K562 (cell line): ENCODE data around the gene DNAJB7. TPM values are rescaled to one million over a fixed set of nuclear protein-coding genes. Genes with fewer than 3 reads are reported as not detected.

Experiments
- NEUROD1 ChIP-seq: fragments of 150-350 bp; IDR thresholded peaks from 2 replicates; pipeline ENCODE4 v1.6.1; 2014; ENCODE audit warnings: borderline replicate concordance, low read length, low read depth; ENCODE audit not compliant: partially characterized antibody
- ZNF407 ChIP-seq: fragments of 450-650 bp; IDR thresholded peaks from 2 replicates; pipeline ENCODE4 v1.6.1; 2016; ENCODE audit warnings: low read depth
- ZNF778 ChIP-seq: fragments of 450-650 bp; formaldehyde crosslinking; IDR thresholded peaks from 2 replicates; pipeline ENCODE4 v1.4.0; 2020; ENCODE audit warnings: mild to moderate bottlenecking, moderate library complexity
- polyA plus RNA-seq, 8 experiments: library from polyadenylated mRNA; depleted of rRNA in 4 of 8; stranded (reverse) in 5 of 8; unstranded in 3 of 8; fragments of >200 nt; fragmentation: Nextera tagmentation in 2 of 8; fragmentation: Illumina TruSeq in 1 of 8; extraction: Ambion mirVana in 2 of 8; extraction: Trizol in 1 of 8; gene quantifications; 2 replicates each; pipeline versions ENCODE4 v1.2.1 to v1.2.3, GENCODE V29; 2011 to 2014; ENCODE audit warnings: inconsistent platforms in 1 of 8, missing spikeins in 1 of 8
- total RNA-seq, 7 experiments: library from RNA; depleted of rRNA in 6 of 7; stranded (reverse); fragments of >200 nt in 6 of 7; fragmentation: Illumina TruSeq in 2 of 7; extraction: Trizol in 2 of 7; gene quantifications; 2 replicates each; pipeline versions ENCODE4 v1.2.1 to v1.2.3, GENCODE V29; 2011 to 2021; ENCODE audit warnings: low replicate concordance in 1 of 7

DNAJB7 gene
- total and polyA plus RNA-seq, 9 of the 15 experiments (the other 6 are each of a cell fraction or from before 2014, with no cell fraction given): 0.13 to 0.21 TPM; not detected in 7

GRCh38 chr22:40838486-40838885 is 23.4 kb downstream of the DNAJB7 start (continued):
- no peak for TF ChIP-seq ZNF407
- TF ChIP-seq ZNF778 (CRISPR knock-in tag): no peak
- no peak for TF ChIP-seq NEUROD1
